ENCODE measurements around the gene OLFML1.

DNA sequence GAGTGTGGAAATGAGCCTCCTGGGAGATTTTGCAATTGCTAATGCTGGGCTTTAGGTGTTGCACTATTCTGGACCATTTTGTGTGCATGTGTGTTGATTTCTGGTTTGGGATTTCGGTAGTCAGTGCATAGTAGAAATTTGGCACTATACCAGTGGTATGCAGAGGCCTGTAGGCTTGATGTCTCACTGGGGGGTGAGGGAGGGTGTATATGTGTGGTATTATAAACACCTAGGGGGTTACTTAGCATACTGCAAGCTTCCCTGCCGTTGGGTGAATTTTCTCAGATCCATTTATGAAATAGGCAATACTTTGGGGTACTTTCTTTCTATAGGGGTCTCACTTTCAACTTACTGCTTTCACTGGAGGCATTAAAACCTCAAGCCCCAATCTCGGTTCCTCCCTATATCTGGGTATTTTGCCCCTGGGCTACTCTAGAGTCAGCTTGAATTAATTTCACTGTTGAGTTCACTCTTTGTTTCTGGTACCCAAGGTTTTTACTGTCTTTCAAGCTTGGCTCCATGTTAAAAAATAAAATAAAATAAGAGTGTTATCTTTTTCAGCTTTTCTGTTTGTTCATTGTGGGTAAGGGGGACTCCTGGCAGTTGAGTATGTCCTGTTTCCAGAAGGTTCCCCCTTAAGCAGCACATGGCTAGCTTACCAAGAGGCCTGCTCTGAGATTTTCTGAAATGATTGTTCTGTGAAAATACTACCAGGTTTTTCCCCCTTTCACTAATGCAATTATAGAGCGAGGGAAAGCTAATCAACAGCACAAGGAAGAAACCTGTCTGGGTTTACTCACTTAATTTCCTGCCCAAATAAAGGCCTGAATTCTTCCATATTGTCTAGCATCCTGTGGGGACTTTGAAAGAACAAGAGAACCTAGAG is 74.3 kb downstream of the OLFML1 start:
- TF ChIP-seq CTCF (IDR thresholded peaks at IDR 0.05) = no peak
- no peak for TF ChIP-seq POLR2A (IDR thresholded peaks at IDR 0.05; ENCODE audit: low read length)
- no peak for TF ChIP-seq USF2 (IDR thresholded peaks at IDR 0.05)
- no peak for TF ChIP-seq KDM5A (IDR thresholded peaks at IDR 0.05)
